H7 (cell line): ENCODE data around the gene AVEN. TPM values are rescaled to one million over a fixed set of nuclear protein-coding genes. Genes with fewer than 3 reads are reported as not detected.
"Not testable (repeated sequence)": the region's sequence is repeated elsewhere in the genome, so short reads cannot be mapped to it uniquely, and the experiment has no call there.

Experiments
- DNase-seq: peaks from one replicate; pipeline ENCODE4 v3.0.0; 2012
- H3K27me3 ChIP-seq: 2 replicates; pipeline ENCODE4 v1.6.0; 2011; ENCODE audit warnings: mild to moderate bottlenecking, low read length; ENCODE audit not compliant: control insufficient read depth, insufficient read depth
- H3K36me3 ChIP-seq: replicated peaks from 2 replicates; pipeline ENCODE4 v1.5.1; 2011; ENCODE audit warnings: low read length; ENCODE audit not compliant: control insufficient read depth, insufficient read depth
- H3K4me3 ChIP-seq: 2 replicates; pipeline ENCODE4 v1.5.1; 2011; ENCODE audit warnings: low read depth, mild to moderate bottlenecking, control low read depth, low read length, moderate library complexity; ENCODE audit not compliant: insufficient read depth
- total RNA-seq: library from RNA; depleted of rRNA; stranded (reverse); fragments of >200 nt; shearing (Covaris generic); gene quantifications from 2 replicates; pipeline ENCODE4 v1.2.3, GENCODE V29; 2014

AVEN gene
- total RNA-seq, 1 experiment from 2014 or later = 20.1 TPM

DNA sequence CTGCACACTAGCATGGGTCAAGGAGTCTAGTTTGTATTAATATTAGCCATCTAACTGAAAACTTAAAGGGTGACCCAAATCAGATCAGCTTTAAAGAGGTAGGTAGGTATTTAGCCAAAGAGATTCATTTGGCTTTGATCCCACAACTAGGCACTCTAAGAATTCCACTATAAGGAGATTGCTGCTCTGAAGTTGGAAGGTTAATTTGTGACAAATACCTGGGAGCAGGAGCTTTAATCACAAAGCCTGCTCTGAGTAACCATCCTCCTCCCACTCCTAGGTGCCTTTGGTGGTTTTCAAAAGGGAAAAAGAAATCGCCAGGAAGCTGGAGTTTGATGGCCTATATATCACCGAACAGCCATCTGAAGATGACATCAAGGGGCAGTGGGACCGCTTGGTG lies 191.0 kb downstream of the AVEN start:
- DNase-seq = no peak
- Histone ChIP-seq H3K27me3 (no peaks in the 10 kb centered on the region), H3K4me3 (no peak overlapping the region), H3K36me3 (no peaks in the 10 kb centered on the region)

DNA sequence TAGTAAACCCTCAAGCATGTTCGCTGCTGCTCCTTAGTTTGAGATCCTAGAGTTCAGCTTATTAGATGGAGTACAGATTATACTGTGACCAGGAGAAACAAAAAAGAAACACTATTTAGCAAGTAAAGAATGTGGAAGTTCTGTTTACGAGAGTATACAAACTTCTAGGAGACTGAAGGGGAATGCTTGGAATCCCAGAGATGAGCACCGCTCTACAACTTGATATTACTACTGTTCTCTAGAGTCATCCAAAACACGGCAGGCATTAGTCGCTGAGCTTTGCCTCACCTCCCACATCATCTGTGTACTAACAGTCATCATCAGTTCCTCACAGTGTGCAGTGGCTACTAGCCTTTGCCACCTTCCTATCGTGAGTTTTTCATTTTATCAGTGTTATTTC lies 192.1 kb downstream of the AVEN start:
- no peaks in the 10 kb centered on the region for H3K27me3 ChIP-seq
- H3K4me3 ChIP-seq = no peak overlapping the region
- no peaks in the 10 kb centered on the region for H3K36me3 ChIP-seq
- no peak for DNase-seq

DNA sequence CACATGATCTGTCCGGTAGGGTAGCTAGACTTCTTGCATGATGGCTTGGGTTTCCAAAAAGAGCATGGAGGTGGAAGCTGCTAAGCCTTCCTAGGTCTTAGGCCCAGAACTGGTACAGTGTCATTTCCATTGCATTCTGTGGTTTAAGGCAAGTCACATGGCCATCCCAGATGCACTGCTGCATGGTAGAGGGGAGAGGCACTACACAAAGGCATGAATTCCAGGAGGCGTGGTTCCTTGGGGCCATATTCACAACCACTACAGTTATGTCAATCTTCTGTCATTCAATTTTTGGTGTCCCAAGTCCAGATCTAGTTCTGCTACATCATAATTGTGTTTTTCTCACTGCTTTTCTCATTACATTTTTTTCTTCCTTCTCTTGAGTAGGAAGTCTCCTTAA lies 192.9 kb downstream of the AVEN start:
- Histone ChIP-seq H3K27me3 (no peaks in the 10 kb centered on the region), H3K4me3 (no peak overlapping the region), H3K36me3 (no peaks in the 10 kb centered on the region)
- DNase-seq = no peak

DNA sequence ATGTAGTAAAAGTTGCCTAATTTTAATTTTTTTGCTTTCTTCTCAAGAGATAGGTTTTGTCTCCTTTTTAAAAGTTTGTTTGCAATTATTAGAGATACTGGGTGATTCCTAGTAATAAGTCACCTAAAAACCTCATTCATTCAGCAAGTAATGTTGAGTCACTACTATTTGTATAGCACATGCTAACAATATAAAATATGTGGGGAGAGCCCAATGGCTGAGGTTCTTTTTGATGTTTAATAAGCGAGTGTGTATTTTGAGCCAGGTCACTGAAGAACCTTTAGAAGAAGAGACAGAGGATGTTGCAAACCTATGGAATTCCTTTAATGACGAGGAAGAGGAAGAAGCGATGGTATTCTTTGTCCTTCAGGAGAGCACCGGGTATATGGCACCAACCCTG lies 194.4 kb downstream of the AVEN start:
- H3K4me3 ChIP-seq = no peak overlapping the region
- H3K36me3 ChIP-seq = no peaks in the 10 kb centered on the region
- no peaks in the 10 kb centered on the region for H3K27me3 ChIP-seq
- no peak for DNase-seq

DNA sequence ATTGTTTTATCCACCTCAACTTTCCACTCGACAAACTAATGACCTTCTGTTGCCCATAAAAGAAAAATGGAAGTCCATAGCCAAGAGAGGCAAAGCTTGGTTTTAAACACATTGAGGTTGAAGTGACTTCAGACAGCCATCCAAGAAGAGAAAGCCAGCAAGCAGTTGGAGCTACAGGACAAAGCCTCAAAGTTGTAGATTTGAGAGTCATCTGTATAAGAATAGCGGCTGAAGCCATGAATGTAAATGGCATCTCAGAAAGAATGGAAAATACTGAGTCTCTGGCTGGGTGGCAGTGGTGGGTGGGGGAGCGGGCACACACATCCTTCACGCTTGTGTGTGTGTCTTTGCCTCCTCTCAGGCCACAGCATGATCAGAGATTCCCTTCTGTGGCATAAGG lies 194.8 kb downstream of the AVEN start:
- Histone ChIP-seq H3K36me3 (no peaks in the 10 kb centered on the region), H3K4me3 (no peak overlapping the region), H3K27me3 (no peaks in the 10 kb centered on the region)
- peak; percentile 32 for DNase-seq

DNA sequence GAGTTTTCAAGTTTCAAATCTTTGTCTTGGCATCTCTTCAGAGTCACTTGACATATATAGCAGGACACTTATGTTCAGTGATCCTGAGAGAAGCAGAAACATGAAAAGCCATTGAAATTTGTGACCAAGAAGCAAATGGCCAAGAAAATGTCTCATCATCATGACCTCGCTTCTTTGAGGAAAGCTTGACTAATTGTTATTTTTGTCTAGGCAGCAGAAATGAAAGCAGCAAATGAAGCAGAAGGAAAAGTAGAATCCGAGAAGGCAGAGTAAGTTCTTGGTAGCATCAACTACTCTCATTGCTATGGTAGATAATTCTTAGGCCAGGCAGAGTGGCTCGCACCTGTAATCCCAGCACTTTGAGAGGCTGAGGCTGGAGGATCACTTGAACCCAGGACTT lies 198.4 kb downstream of the AVEN start:
- Histone ChIP-seq H3K4me3 (no peak overlapping the region), H3K27me3 (no peaks in the 10 kb centered on the region), H3K36me3 (no peaks in the 10 kb centered on the region)
- no peak for DNase-seq

DNA sequence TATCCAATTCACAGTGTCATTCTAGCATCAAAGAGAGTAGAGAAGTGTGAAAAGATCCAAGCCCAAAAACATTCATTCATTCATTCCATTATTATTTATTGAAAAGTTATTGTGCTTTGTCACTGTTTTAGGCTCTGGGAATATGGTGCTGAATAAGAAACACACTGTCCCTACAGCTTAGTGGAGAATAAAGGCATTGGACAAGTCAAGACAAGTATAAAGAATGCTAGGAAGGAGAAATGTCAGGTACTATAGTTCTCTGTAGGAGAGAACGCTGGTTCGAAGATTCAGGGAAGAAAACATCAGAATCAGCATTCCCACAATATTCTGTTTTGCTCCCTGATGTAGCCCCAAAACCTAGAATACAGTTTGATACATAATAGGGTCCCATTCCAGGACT lies 199.5 kb downstream of the AVEN start:
- no peak overlapping the region for H3K4me3 ChIP-seq
- DNase-seq = no peak
- no peaks in the 10 kb centered on the region for H3K36me3 ChIP-seq
- H3K27me3 ChIP-seq = no peaks in the 10 kb centered on the region

DNA sequence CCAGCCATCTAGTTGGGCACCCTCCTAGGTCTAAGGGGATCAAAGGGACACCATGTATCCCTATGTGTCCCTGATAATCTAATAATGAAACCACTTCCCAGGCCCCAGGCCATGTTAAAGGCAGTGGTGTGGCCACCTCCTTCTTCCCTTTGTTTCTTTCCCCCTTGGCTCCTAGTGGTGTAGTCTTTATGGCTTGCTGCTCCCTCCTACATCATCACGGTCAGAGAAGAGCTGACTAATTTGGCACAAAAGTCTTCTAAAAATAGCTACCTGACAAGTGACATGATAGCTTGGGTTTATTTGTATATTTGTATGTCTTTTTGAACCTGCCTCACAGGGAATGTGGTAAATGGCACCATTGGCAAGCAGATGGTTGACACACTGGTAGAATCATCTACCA lies 201.7 kb downstream of the AVEN start:
- no peaks in the 10 kb centered on the region for H3K36me3 ChIP-seq

DNA sequence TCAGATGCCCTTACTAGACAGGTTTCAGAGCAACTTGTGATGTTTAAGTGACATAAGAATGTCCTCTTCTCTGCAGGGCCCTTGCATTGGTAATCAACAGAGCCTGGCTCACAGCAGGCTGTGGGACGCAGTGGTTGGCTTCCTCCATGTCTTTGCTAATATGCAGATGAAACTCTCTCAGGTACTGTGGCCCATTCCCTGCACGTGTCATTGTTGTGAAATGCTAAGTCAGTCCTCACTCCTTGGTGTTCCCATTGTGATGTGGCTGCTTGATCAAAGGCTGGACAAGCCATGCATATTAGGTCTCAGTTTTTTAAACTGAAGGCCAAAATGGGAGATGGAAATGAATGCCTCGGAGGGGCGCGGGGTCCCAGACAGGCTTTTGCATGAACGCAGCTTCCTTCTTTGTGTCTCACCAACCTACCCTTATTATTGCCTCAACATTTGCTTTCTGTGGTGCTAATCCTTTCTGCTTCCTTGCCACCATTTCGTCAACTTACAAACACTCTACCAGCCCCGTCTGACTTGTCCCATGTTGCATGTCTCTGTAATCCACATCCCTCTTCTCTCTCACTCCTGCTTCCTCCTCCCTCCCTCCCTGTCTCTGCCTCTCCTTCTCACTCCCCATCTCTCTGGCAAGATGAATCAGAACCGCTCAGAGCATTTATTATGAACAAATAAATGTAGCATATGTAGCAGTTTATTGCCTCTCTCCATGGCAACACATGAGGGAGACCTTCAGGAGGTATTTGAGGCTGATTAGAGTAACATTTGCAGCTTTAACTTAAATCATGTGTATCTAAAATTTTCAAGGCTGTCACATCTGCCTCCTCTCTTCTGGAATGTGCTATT lies 203.9 kb downstream of the AVEN start:
- peak; percentile 60 for DNase-seq
- Histone ChIP-seq H3K27me3 (no peaks in the 10 kb centered on the region), H3K36me3 (no peaks in the 10 kb centered on the region), H3K4me3 (no peak overlapping the region)

More for the DNA sequence above, 201.7 kb downstream of the AVEN start:
- Histone ChIP-seq H3K4me3 (no peak overlapping the region), H3K27me3 (no peaks in the 10 kb centered on the region)
- DNase-seq = no peak

DNA sequence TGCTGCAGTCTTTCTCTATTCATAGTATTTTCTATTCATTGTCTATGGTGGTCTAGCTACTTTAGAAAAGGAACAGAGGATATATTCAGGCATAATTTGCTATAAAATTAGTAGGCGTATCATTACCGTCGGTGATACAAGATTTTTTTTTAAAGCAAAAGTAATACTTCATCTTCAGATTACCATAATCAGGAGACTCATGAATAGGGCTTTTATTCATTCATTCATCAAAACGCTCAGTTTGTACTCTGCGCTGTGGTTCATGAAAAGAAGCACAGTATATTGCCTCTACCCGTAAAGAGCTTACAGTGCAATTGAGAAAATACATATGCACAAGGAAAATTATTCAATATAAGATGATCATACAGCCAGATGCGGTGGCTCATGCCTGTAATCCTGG lies 207.4 kb downstream of the AVEN start:
- H3K36me3 ChIP-seq = no peaks in the 10 kb centered on the region
- no peak for DNase-seq
- H3K4me3 ChIP-seq = no peak overlapping the region
- H3K27me3 ChIP-seq = no peaks in the 10 kb centered on the region

DNA sequence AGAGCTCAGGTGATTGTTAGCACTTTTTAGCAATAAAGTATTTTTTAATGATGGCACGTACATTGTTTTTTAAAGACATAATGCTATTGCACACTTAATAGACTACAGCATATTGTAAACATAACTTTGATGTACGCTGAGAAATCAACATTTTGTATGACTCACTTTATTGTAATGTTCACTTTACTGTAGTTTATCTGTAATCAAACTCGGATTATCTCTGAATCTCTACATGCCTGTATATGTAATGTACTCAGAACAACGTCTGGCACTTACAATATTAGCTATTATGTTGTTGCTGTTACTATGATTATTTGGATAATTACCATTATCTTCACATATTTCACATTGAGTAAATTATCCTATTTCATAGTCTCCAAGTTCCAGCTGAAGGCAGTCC lies 208.7 kb downstream of the AVEN start:
- DNase-seq = no peak
- Histone ChIP-seq H3K4me3 (no peak overlapping the region), H3K27me3 (no peaks in the 10 kb centered on the region), H3K36me3 (no peaks in the 10 kb centered on the region)

DNA sequence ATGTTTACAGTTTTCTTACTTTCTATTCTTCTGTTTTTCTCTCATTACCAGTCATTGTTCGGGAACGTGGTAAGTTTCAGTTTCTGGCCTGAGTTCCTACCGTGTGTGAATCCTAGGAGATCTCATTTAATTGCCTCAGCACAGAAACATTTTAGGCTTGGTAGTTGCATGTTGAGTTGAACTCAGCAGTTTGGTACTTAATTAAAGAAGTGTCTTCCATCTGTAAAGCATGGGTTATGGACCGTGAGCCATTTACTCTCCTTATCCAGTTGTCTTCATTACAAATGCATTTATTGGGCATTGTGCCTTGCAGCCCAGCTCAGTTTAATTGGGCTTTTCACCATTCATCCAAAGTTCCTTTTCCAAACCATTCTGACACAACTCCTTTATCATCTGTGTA lies 212.8 kb downstream of the AVEN start:
- Histone ChIP-seq H3K4me3 (no peak overlapping the region), H3K36me3 (no peaks in the 10 kb centered on the region), H3K27me3 (no peaks in the 10 kb centered on the region)
- no peak for DNase-seq

DNA sequence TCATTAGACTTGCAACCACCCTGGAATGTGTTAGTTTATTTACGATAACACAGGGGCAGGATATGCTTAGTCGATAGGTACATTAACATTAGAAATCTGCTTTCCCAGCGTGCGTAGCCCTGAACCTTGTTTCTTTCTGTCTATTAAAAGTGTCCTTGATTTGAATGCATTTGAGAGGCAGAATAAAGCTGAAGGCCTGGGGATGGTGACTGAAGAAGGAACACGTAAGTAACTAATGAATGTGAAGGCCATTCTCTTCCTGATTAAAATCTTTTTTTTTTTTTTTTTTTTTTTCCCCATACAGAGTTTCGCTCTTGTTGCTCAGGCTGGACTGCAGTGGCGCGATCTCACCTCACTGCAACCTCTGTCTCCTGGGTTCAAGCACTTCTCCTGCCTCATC lies 213.6 kb downstream of the AVEN start:
- Histone ChIP-seq H3K4me3 (no peak overlapping the region), H3K27me3 (no peaks in the 10 kb centered on the region), H3K36me3 (no peaks in the 10 kb centered on the region)
- no peak for DNase-seq

DNA sequence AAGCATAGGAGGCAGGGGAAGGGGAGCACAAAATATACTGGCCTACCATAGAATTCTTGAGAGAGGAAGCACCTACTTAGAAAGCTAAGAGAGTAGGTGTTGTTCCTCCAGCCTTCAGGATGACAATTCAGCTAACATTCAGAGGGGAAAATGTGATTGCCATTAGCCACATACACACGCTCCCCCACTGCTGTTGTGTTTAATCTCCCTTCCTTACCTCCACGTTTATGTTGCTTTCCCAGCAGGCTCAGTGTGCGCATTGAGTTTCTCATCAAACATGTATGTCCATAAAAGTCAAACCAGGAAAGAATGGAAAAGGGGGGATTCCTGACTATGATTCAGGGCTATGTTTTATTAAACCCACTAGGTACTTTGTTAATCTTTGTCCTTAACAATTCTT lies 215.9 kb downstream of the AVEN start:
- Histone ChIP-seq H3K27me3 (no peaks in the 10 kb centered on the region), H3K36me3 (no peaks in the 10 kb centered on the region)
- DNase-seq = no peak

DNA sequence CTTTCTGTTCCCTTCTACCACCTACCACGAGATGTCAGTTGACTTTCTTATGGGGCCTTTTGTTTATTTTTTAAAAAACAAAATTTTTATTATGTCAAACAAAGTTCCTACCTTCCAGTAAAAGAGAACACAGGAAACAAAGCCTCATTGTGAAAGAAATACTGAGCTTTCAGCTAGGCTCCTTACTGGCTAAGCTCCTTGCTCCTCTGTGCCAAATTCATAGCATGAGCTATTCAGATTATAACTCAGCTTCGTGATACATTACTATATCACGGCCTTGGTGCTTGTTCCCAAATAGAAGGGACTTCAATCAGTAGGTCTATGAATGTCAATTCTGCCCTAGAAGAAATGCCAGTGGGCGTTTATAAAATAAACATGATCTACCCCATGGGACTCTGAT lies 216.5 kb downstream of the AVEN start:
- Histone ChIP-seq H3K4me3 (no peak overlapping the region), H3K36me3 (no peaks in the 10 kb centered on the region), H3K27me3 (no peaks in the 10 kb centered on the region)
- DNase-seq = no peak

More for the DNA sequence above, 215.9 kb downstream of the AVEN start:
- H3K4me3 ChIP-seq = no peak overlapping the region

DNA sequence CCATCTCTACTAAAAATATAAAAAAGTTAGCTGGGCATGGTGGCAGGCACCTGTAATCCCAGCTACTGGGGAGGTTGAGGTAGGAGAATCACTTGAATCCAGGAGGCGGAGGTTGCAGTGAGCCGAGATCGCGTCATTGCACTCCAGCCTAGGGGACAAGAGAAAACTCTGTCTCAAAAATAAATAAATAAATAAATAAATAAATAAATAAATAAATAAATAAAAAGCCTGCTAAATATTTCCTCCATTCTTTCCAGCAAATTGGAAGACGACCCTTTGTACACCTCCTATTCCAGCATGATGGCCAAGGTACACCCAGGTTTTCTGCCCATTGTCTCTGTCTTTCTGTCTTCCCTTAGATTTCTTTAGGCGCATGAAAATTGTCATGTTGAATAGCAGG lies 219.5 kb downstream of the AVEN start:
- not testable (repeated sequence) for H3K36me3 ChIP-seq, DNase-seq, H3K4me3 ChIP-seq

More for the DNA sequence above, 219.5 kb downstream of the AVEN start:
- not testable (repeated sequence) for H3K27me3 ChIP-seq
